ENCODE results near the gene ZNF527. TPM values are rescaled to one million over a fixed set of nuclear protein-coding genes. Genes with fewer than 3 reads are reported as not detected.
A peak's percentile ranks its signal among the peaks of the same experiment; 100 is the strongest.

ZNF527 gene
- total RNA-seq, 1 experiment from 2014 or later, result 4.1 TPM

DNA sequence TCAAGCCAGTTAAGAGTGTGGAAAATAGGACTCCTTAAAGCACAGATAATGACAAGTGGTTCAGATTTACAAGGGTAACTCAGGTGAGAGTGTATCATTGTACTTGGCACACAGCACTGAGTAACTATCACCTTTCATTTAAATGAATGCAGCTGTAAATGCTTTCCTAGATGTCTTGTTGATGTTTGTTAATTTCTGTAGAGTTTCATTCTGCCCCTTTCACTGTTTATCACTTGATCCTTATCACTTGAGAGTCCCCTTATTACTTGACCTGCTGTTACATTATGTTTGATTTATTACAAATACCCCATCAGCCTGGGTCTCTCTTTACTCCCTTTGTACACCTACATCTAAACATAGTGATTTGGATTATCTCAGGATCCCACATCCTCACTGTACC, 38.1 kb upstream of the ZNF527 start:
- TF ChIP-seq, protein P1, sequence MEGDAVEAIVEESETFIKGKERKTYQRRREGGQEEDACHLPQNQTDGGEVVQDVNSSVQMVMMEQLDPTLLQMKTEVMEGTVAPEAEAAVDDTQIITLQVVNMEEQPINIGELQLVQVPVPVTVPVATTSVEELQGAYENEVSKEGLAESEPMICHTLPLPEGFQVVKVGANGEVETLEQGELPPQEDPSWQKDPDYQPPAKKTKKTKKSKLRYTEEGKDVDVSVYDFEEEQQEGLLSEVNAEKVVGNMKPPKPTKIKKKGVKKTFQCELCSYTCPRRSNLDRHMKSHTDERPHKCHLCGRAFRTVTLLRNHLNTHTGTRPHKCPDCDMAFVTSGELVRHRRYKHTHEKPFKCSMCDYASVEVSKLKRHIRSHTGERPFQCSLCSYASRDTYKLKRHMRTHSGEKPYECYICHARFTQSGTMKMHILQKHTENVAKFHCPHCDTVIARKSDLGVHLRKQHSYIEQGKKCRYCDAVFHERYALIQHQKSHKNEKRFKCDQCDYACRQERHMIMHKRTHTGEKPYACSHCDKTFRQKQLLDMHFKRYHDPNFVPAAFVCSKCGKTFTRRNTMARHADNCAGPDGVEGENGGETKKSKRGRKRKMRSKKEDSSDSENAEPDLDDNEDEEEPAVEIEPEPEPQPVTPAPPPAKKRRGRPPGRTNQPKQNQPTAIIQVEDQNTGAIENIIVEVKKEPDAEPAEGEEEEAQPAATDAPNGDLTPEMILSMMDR (conservative IDR thresholded peaks at IDR 0.05; ENCODE audit: low read depth, low read length), result no peak
- no peak for TF ChIP-seq EZH2phosphoT487 (IDR thresholded peaks at IDR 0.05; ENCODE audit: borderline replicate concordance, low read length)
- no peak for TF ChIP-seq EZH2 (IDR thresholded peaks at IDR 0.05; ENCODE audit: low read length, unreplicated experiment)
- intact Hi-C loops (cut with micrococcal nuclease), result no loop called here
- POLR2A ChIA-PET (ENCODE audit: unreplicated experiment), result no interaction called here

GRCh38 chr19:37333457-37333856, 37.4 kb upstream of the ZNF527 start:
- CTCF ChIA-PET, result no interaction called here
- Histone ChIP-seq H4K20me1 (ENCODE audit: low read length) (no peaks in the 10 kb centered on the region), H3K9me3 (ENCODE audit: low read length) (no peaks in the 10 kb centered on the region), H3K27ac (ENCODE audit: low read length) (no peak overlapping the region), H3K79me2 (ENCODE audit: low read length) (no peaks in the 10 kb centered on the region), H3K9me2 (replicated peaks; ENCODE audit: low read length) (no peaks in the 10 kb centered on the region), H3K4me3 (ENCODE audit: low read length) (no peak overlapping the region), H3K4me1 (ENCODE audit: insufficient read depth, low read length) (no peaks in the 10 kb centered on the region), H2AFZ (ENCODE audit: low read length) (no peak overlapping the region), H3K27me3 (ENCODE audit: low read length) (no peaks in the 10 kb centered on the region), H3K9ac (ENCODE audit: low read length) (no peak overlapping the region), H3F3A (ENCODE audit: low read length, unreplicated experiment) (no peaks in the 10 kb centered on the region), H3K4me2 (ENCODE audit: low read length) (no peak overlapping the region), H3K36me3 (ENCODE audit: low read depth, low read length) (peaks cover 50% of the 10 kb centered on the region)
- intact Hi-C loops (cut with micrococcal nuclease), result no loop called here
- ATAC-seq, result no peak
- POLR2A ChIA-PET (ENCODE audit: unreplicated experiment), result no interaction called here
- TF ChIP-seq EZH2phosphoT487 (IDR thresholded peaks at IDR 0.05; ENCODE audit: borderline replicate concordance, low read length) (no peak), EZH2 (IDR thresholded peaks at IDR 0.05; ENCODE audit: low read length, unreplicated experiment) (no peak)
- TF ChIP-seq, protein P1 (conservative IDR thresholded peaks at IDR 0.05; ENCODE audit: low read depth, low read length), result no peak
- BruUV-seq (replicated peaks), result no TSS peak
- DNase-seq, result peak; percentile 1

More for the DNA sequence above, 38.1 kb upstream of the ZNF527 start:
- no peaks in the 10 kb centered on the region for H3K27me3 ChIP-seq (ENCODE audit: low read length)
- H3K9ac ChIP-seq (ENCODE audit: low read length), result no peak overlapping the region
- no peaks in the 10 kb centered on the region for H3K9me2 ChIP-seq (replicated peaks; ENCODE audit: low read length)
- CTCF ChIA-PET, result no interaction called here
- no peaks in the 10 kb centered on the region for H3K9me3 ChIP-seq (ENCODE audit: low read length)
- ATAC-seq (no peak), DNase-seq (no peak)
- H3K79me2 ChIP-seq (ENCODE audit: low read length), result no peaks in the 10 kb centered on the region
- H3K4me1 ChIP-seq (ENCODE audit: insufficient read depth, low read length), result no peaks in the 10 kb centered on the region
- H3F3A ChIP-seq (ENCODE audit: low read length, unreplicated experiment), result no peaks in the 10 kb centered on the region
- H3K4me3 ChIP-seq (ENCODE audit: low read length), result no peak overlapping the region
- H3K36me3 ChIP-seq (ENCODE audit: low read depth, low read length), result peaks cover 50% of the 10 kb centered on the region
- H4K20me1 ChIP-seq (ENCODE audit: low read length), result no peaks in the 10 kb centered on the region
- H3K27ac ChIP-seq (ENCODE audit: low read length), result no peak overlapping the region
- H2AFZ ChIP-seq (ENCODE audit: low read length), result no peak overlapping the region
- BruUV-seq (replicated peaks), result no TSS peak
- H3K4me2 ChIP-seq (ENCODE audit: low read length), result no peak overlapping the region

DNA sequence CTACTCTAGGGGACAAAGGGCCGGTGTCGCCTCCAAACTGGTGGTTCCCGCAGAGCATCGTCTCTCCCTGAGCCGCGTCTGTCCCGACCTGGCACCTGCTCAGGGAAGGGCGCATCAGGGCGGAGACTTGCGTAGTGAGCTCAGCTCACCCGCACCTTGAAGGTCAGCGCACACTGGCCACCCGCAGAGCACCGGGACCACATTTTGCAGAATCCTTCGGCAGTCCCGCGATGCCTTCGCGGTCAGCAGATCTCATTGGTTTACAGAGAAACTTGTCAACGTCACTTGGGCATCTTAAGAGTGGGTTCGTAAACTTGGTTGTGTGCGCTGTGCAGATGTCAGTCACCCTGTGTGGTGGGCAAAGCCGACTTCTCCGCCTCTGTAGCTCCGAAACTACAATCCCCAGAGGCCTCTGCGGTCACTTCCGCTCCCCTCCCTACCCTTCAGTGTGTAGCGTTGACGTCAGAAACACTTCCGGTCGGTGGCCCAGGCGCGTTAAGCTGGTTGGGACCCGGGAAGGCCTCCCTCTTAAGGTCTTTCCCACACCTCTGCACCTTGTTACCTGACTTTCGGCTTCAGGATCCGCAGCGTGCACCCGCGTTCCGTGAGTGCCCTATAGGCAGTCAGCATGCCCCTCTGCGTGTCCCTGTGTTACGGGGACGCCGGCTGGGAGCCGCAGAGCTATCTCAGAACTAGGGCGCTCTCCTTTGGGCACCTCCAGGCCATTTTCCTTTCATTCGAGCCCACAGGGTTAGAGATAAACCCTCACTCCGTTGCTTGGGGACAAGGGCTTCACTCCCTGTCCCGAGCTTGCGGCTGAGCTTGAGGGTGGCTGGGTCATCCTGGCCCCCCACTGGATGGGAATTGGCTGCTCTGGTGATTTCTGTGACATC, 36.5 kb upstream of the ZNF527 start:
- H3K36me3 ChIP-seq (ENCODE audit: low read depth, low read length), result peaks cover 40% of the 10 kb centered on the region
- no peaks in the 10 kb centered on the region for H3F3A ChIP-seq (ENCODE audit: low read length, unreplicated experiment)
- no peak overlapping the region for H3K9ac ChIP-seq (ENCODE audit: low read length)
- ChIA-PET POLR2A (ENCODE audit: unreplicated experiment) (no interaction called here), CTCF (no interaction called here)
- H3K9me2 ChIP-seq (replicated peaks; ENCODE audit: low read length), result no peaks in the 10 kb centered on the region
- no peaks in the 10 kb centered on the region for H3K4me1 ChIP-seq (ENCODE audit: insufficient read depth, low read length)
- no peak overlapping the region for H2AFZ ChIP-seq (ENCODE audit: low read length)
- DNase-seq (no peak), ATAC-seq (no peak)
- no peaks in the 10 kb centered on the region for H3K79me2 ChIP-seq (ENCODE audit: low read length)
- no peaks in the 10 kb centered on the region for H3K27me3 ChIP-seq (ENCODE audit: low read length)
- H4K20me1 ChIP-seq (ENCODE audit: low read length), result no peaks in the 10 kb centered on the region
- no peak overlapping the region for H3K4me2 ChIP-seq (ENCODE audit: low read length)
- intact Hi-C loops (cut with micrococcal nuclease), result no loop called here
- TF ChIP-seq EZH2phosphoT487 (IDR thresholded peaks at IDR 0.05; ENCODE audit: borderline replicate concordance, low read length) (no peak), EZH2 (IDR thresholded peaks at IDR 0.05; ENCODE audit: low read length, unreplicated experiment) (no peak)
- TF ChIP-seq, protein P1 (conservative IDR thresholded peaks at IDR 0.05; ENCODE audit: low read depth, low read length), result no peak
- BruUV-seq (replicated peaks), result no TSS peak
- H3K4me3 ChIP-seq (ENCODE audit: low read length), result no peak overlapping the region
- H3K27ac ChIP-seq (ENCODE audit: low read length), result no peak overlapping the region
- no peaks in the 10 kb centered on the region for H3K9me3 ChIP-seq (ENCODE audit: low read length)

Measured in PC-3 (cell line).